Measurements from ENCODE around the gene SLK.

GRCh38 chr10:104036069-104036384 is 69.1 kb downstream of the SLK start:
- TF ChIP-seq CTCF (IDR thresholded peaks at IDR 0.05 in 8 of 11, conservative IDR thresholded peaks at IDR 0.05 in 3 of 11) (no peak), POLR2AphosphoS5 (IDR thresholded peaks at IDR 0.05) (no peak)
